Measurements from ENCODE around the gene TCF7L1.

TCF7L1 gene

DNA sequence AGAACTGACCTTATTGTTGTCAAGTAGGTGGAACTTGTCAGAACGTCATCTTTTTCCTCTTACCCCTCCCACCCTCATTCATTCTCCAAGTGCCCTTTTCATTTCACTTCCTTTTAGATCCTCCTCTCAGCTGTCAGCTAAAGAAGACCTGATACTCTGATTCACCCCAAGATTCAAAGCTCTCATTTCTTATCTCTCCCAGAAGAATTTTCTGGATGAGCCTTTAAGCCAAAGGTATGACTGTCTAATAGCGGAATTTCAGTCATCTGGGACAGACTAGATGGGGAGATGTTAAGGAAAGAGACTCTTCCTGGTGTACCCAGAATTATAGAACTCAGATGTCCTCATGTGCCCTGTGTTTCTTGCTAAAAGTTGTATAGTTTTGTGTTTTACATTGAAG lies 53.9 kb downstream of the TCF7L1 start:
- H3K4me2 ChIP-seq (ENCODE audit: low read length), result no peak overlapping the region
- H3K4me3 ChIP-seq (ENCODE audit: low read length), result no peak overlapping the region
- no peak for TF ChIP-seq EZH2phosphoT487 (IDR thresholded peaks at IDR 0.05; ENCODE audit: borderline replicate concordance, low read length)
- TF ChIP-seq, protein P1, sequence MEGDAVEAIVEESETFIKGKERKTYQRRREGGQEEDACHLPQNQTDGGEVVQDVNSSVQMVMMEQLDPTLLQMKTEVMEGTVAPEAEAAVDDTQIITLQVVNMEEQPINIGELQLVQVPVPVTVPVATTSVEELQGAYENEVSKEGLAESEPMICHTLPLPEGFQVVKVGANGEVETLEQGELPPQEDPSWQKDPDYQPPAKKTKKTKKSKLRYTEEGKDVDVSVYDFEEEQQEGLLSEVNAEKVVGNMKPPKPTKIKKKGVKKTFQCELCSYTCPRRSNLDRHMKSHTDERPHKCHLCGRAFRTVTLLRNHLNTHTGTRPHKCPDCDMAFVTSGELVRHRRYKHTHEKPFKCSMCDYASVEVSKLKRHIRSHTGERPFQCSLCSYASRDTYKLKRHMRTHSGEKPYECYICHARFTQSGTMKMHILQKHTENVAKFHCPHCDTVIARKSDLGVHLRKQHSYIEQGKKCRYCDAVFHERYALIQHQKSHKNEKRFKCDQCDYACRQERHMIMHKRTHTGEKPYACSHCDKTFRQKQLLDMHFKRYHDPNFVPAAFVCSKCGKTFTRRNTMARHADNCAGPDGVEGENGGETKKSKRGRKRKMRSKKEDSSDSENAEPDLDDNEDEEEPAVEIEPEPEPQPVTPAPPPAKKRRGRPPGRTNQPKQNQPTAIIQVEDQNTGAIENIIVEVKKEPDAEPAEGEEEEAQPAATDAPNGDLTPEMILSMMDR (IDR thresholded peaks at IDR 0.05; ENCODE audit: low read depth, low read length, poor library complexity, severe bottlenecking), result no peak
- H3K27ac ChIP-seq (ENCODE audit: low read depth, low read length), result no peak overlapping the region
- H3K4me1 ChIP-seq (ENCODE audit: control insufficient read depth, low read length), result no peaks in the 10 kb centered on the region
- H3K9me3 ChIP-seq (ENCODE audit: control insufficient read depth, insufficient read depth, low read length), result no peaks in the 10 kb centered on the region
- no peaks in the 10 kb centered on the region; the same call in 1 of the 2 replicates for H3K27me3 ChIP-seq (ENCODE audit: control insufficient read depth, low read length)
- H3F3A ChIP-seq (ENCODE audit: control insufficient read depth, insufficient read depth), result no peaks in the 10 kb centered on the region
- H3K79me2 ChIP-seq (ENCODE audit: control insufficient read depth, low read length), result no peaks in the 10 kb centered on the region
- H3K9me2 ChIP-seq (replicated peaks; ENCODE audit: control insufficient read depth, low read length), result no peaks in the 10 kb centered on the region
- no peaks in the 10 kb centered on the region for H3K36me3 ChIP-seq (ENCODE audit: control insufficient read depth, low read length)
- no peaks in the 10 kb centered on the region for H4K20me1 ChIP-seq (ENCODE audit: control insufficient read depth, insufficient read depth, low read depth, low read length)

DNA sequence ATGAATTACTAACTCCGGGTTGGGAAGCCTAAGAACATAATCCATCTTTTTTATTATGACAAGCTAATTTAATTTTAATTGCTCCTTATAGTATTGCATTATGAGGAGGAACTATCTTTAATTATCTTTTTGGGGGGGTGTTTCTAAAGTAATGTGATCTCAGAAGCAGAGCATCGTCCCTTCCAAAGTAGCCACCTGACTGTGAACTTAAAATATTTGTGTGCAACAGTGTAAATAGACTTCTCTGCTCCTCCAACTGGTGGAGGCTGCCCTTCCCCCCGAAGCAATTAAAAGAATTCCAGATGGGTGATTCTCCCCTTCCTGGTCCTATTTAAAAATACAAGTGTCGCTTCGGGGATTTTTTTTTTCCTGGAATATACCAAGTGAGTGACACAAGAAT lies 55.7 kb downstream of the TCF7L1 start:
- no peak overlapping the region for H3K4me2 ChIP-seq (ENCODE audit: low read length)
- H3K9me2 ChIP-seq (replicated peaks; ENCODE audit: control insufficient read depth, low read length), result no peaks in the 10 kb centered on the region
- H3K79me2 ChIP-seq (ENCODE audit: control insufficient read depth, low read length), result no peaks in the 10 kb centered on the region
- H3K9me3 ChIP-seq (ENCODE audit: control insufficient read depth, insufficient read depth, low read length), result no peaks in the 10 kb centered on the region
- H3K4me3 ChIP-seq (ENCODE audit: low read length), result no peak overlapping the region
- no peaks in the 10 kb centered on the region for H3F3A ChIP-seq (ENCODE audit: control insufficient read depth, insufficient read depth)
- H3K27me3 ChIP-seq (ENCODE audit: control insufficient read depth, low read length), result no peaks in the 10 kb centered on the region; the same call in 1 of the 2 replicates
- H3K4me1 ChIP-seq (ENCODE audit: control insufficient read depth, low read length), result no peaks in the 10 kb centered on the region
- no peaks in the 10 kb centered on the region for H3K36me3 ChIP-seq (ENCODE audit: control insufficient read depth, low read length)
- no peaks in the 10 kb centered on the region for H4K20me1 ChIP-seq (ENCODE audit: control insufficient read depth, insufficient read depth, low read depth, low read length)
- TF ChIP-seq, protein P1 (IDR thresholded peaks at IDR 0.05; ENCODE audit: low read depth, low read length, poor library complexity, severe bottlenecking), result no peak
- TF ChIP-seq EZH2phosphoT487 (IDR thresholded peaks at IDR 0.05; ENCODE audit: borderline replicate concordance, low read length), result no peak
- H3K27ac ChIP-seq (ENCODE audit: low read depth, low read length), result no peak overlapping the region

DNA sequence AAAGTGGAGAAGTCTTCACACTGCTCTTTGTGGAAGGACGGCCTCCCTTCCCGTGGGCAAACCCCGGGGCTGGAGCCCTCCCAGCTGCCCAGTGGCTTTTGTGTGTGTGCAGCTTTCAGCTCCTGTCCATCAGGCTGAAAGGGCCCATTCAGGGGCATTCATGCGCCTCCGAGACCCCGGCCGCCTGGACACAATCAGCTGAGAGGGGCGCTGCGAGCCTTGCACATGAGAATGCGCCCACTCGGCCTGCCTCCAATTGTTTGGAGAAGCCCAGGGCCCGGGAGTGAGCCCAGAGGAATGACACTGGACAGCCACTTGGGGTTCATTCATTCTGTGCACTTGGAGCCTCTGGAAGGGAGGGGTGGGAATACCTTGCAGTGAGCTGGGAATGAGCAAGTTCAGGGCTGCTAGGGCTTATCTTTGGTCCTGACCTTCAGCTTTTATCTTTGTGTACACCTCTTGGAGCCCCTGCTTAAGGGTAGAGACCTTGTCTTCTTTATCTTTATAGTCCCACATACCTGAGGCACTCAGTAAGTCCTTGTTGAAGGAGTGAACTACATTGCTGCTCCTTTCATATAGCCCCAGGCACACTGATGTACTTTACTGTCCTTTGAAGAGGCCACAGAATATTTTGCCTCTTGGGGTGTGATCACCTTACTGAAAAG lies 56.5 kb downstream of the TCF7L1 start:
- H3K4me2 ChIP-seq (ENCODE audit: low read length), result no peak overlapping the region
- H3F3A ChIP-seq (ENCODE audit: control insufficient read depth, insufficient read depth), result no peaks in the 10 kb centered on the region
- H3K9me2 ChIP-seq (replicated peaks; ENCODE audit: control insufficient read depth, low read length), result no peaks in the 10 kb centered on the region
- no peaks in the 10 kb centered on the region for H3K36me3 ChIP-seq (ENCODE audit: control insufficient read depth, low read length)
- no peaks in the 10 kb centered on the region for H3K79me2 ChIP-seq (ENCODE audit: control insufficient read depth, low read length)
- H3K4me3 ChIP-seq (ENCODE audit: low read length), result no peak overlapping the region
- H4K20me1 ChIP-seq (ENCODE audit: control insufficient read depth, insufficient read depth, low read depth, low read length), result no peaks in the 10 kb centered on the region
- TF ChIP-seq, protein P1 (IDR thresholded peaks at IDR 0.05; ENCODE audit: low read depth, low read length, poor library complexity, severe bottlenecking), result no peak
- TF ChIP-seq EZH2phosphoT487 (IDR thresholded peaks at IDR 0.05; ENCODE audit: borderline replicate concordance, low read length), result no peak
- H3K27me3 ChIP-seq (ENCODE audit: control insufficient read depth, low read length), result peaks cover 4% of the 10 kb centered on the region
- no peaks in the 10 kb centered on the region for H3K9me3 ChIP-seq (ENCODE audit: control insufficient read depth, insufficient read depth, low read length)
- H3K27ac ChIP-seq (ENCODE audit: low read depth, low read length), result no peak overlapping the region
- no peaks in the 10 kb centered on the region for H3K4me1 ChIP-seq (ENCODE audit: control insufficient read depth, low read length)
